Amniotic stem cell (primary cell): Measurements from ENCODE around the gene INPP4A.

ENCODE experiments used
- DNase-seq: peaks from one replicate; lab custom pipeline; 2025; lab: John Stamatoyannopoulos, UW

Gene INPP4A

GRCh38 chr2:98541906-98542305, 97.2 kb downstream of the INPP4A start:
- DNase-seq = no peak

- DNase-seq = no peak
Measured at GRCh38 chr2:98543214-98543613, 98.6 kb downstream of the INPP4A start.

GRCh38 chr2:98543842-98544241, 99.2 kb downstream of the INPP4A start:
- DNase-seq = no peak

DNA sequence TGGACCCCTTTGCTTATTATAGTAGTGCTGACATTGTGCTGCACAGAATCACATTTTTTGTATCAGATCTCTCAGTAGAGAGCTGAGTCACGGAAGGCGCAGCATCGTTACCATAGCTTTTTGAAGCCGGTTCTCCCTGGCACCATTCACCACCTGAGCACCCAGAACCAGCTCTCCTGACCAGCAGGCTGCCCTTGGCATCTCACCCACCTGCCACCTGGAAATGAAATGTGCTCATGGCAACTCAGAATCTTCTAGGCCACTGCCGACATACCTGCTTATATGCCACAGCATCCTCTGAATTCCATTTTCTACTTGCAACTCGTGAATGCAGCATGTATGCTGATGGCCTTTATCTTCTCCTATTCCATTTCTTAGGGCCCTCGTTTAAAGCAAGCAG, 100.9 kb downstream of the INPP4A start:
- no peak for DNase-seq

- no peak for DNase-seq
Measured at GRCh38 chr2:98546186-98546585, 101.5 kb downstream of the INPP4A start.

GRCh38 chr2:98547092-98547790, 102.6 kb downstream of the INPP4A start:
- DNase-seq = no peak

GRCh38 chr2:98548920-98549818, 104.5 kb downstream of the INPP4A start:
- no peak for DNase-seq

GRCh38 chr2:98550165-98550564, 105.5 kb downstream of the INPP4A start:
- no peak for DNase-seq

- DNase-seq = no peak
Measured at GRCh38 chr2:98551316-98551715, 106.7 kb downstream of the INPP4A start.

GRCh38 chr2:98552499-98553179, 108.0 kb downstream of the INPP4A start:
- DNase-seq = peak; percentile 23

- no peak for DNase-seq
Measured at GRCh38 chr2:98554116-98554861, 109.6 kb downstream of the INPP4A start.

DNA sequence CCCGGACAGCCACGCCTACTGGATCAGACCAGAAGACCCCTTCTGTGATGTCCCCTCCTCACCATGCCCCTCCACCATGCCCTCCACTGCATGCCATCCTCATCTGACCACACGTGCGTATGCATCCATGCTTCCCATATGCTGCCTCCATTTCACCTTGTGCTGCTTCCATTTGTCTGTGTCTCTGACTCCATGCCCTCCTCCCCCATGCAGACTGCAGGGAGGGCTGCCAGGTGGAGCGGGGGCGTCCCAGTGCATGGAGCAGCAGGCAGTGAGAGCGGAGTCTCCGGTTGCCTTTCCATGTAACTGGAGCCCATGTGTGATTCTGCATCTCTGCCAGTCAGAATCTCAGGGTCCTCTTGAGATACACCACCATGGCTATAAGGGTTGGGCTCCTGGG, 111.0 kb downstream of the INPP4A start:
- DNase-seq = no peak

GRCh38 chr2:98556344-98557033, 111.8 kb downstream of the INPP4A start:
- no peak for DNase-seq

DNA sequence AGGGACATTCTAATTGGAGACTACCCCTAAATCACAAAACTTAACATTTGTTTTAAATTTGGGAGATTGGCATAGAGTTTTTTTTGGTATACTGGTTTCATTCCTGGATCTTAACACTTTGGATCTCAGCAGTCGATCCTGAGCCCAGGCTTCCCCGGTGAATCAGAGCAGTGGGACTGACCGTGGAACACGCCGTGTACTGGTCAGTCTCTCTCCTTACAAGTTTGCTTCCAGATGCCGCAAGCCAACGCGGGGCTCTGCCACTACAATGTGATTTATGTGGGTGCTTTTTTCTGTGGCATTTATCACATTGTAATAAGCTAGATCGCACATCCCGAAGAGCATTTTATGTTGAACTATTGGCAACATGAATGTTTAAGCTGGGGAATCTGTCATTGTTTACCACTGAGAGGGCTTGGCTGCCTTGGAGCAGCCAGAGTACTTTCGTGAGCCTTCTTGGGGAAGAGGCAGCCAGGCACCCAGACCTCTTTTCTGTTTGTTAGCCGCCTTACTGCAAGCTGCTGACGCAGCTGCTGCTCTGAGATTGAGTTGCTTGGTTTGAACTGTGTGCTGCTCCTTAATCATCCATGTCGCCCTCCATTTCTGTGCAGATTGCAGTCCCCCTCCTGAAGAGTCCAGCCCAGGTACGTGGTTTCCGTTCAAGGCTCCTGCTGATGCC, 114.3 kb downstream of the INPP4A start:
- no peak for DNase-seq

- DNase-seq = no peak
Measured at GRCh38 chr2:98559581-98559980, 114.9 kb downstream of the INPP4A start.

- peak; percentile 91 for DNase-seq
Measured at GRCh38 chr2:98560256-98560771, 115.7 kb downstream of the INPP4A start.

- no peak for DNase-seq
Measured at GRCh38 chr2:98561018-98561417, 116.4 kb downstream of the INPP4A start.

GRCh38 chr2:98561902-98562695, 117.4 kb downstream of the INPP4A start:
- DNase-seq = no peak

GRCh38 chr2:98563394-98563793, 118.7 kb downstream of the INPP4A start:
- no peak for DNase-seq
